Endothelial cell of umbilical vein (primary cell): ENCODE results near the gene TSPAN15. TPM values are rescaled to one million over a fixed set of nuclear protein-coding genes. Genes with fewer than 3 reads are reported as not detected.

Source experiments
- BruUV-seq: library from RNA; stranded (reverse); fragments of 400-500 nt; replicated peaks from 2 replicates; lab custom pipeline; 2021; lab: Mats Ljungman, UMichigan
- CTCF ChIA-PET: fragments of 300-600, 350-600 bp; sonication (Branson Sonifier 250); formaldehyde crosslinking; loops from one replicate; lab custom pipeline; 2021; ENCODE audit warnings: antibody characterized with exemption, inconsistent platforms; lab: Charles Lee
- POLR2A ChIA-PET: fragments of 300-600, 350-600 bp; sonication (Branson Sonifier 250); formaldehyde crosslinking; loops from one replicate; lab custom pipeline; 2021; ENCODE audit warnings: antibody characterized with exemption, inconsistent platforms; lab: Charles Lee
- DNase-seq: peaks from one replicate; pipeline ENCODE4 v3.0.0-alpha.2; 2011; ENCODE audit warnings: low read depth, low spot score
- FAIRE-seq: peaks from 2 replicates; lab custom pipeline; 2011; peaks lifted over from hg19 to GRCh38; lab: Jason Lieb, UNC
- H2AFZ ChIP-seq: 2 replicates; pipeline ENCODE4 v1.6.0; 2012; ENCODE audit warnings: low read depth, low read length, control low read depth, inconsistent platforms
- H3K27ac ChIP-seq: 2 replicates; pipeline ENCODE4 v1.5.1; 2011; ENCODE audit warnings: low read depth, mild to moderate bottlenecking, control low read depth, low read length, moderate library complexity; ENCODE audit not compliant: insufficient read depth
- H3K27me3 ChIP-seq, 2 experiments: 2 replicates each; pipeline versions ENCODE4 v1.6.0 to v1.6.1; 2011; ENCODE audit warnings: low read length in 2 of 2, mixed read lengths in 1 of 2; ENCODE audit not compliant: control insufficient read depth in 2 of 2, insufficient read depth in 2 of 2
- H3K36me3 ChIP-seq, 2 experiments: 2 replicates in 1 of 2; 3 replicates in 1 of 2; pipeline ENCODE4 v1.5.1; 2011; ENCODE audit warnings: low read length in 2 of 2, mild to moderate bottlenecking in 1 of 2, moderate library complexity in 1 of 2; ENCODE audit not compliant: control insufficient read depth in 2 of 2, insufficient read depth in 2 of 2; ENCODE audit errors: extremely low read depth in 1 of 2
- H3K4me1 ChIP-seq: 3 replicates; pipeline ENCODE4 v1.5.1; 2011; ENCODE audit warnings: mild to moderate bottlenecking, low read length; ENCODE audit not compliant: control insufficient read depth, insufficient read depth; ENCODE audit errors: extremely low read depth
- H3K4me2 ChIP-seq: 2 replicates; pipeline ENCODE4 v1.6.1; 2011; ENCODE audit warnings: low read length, control low read depth, mixed read lengths; ENCODE audit not compliant: insufficient read depth
- H3K4me3 ChIP-seq, 3 experiments: fragments of 200-600 bp in 1 of 3; sonication (generic), shearing (Covaris generic) in 1 of 3; replicated peaks in 1 of 3; 2 replicates each; pipeline ENCODE4 v1.5.1; 2011 to 2016; ENCODE audit warnings: control low read depth in 3 of 3, low read length in 3 of 3, mild to moderate bottlenecking in 2 of 3, inconsistent platforms in 1 of 3, low read depth in 1 of 3, moderate library complexity in 1 of 3; ENCODE audit not compliant: insufficient read depth in 1 of 3
- H3K79me2 ChIP-seq: 2 replicates; pipeline ENCODE4 v1.6.0; 2012; ENCODE audit warnings: low read length, inconsistent platforms; ENCODE audit not compliant: control insufficient read depth, insufficient read depth
- H3K9ac ChIP-seq: replicated peaks from 2 replicates; pipeline ENCODE3; 2011; ENCODE audit warnings: low read length, control low read depth; ENCODE audit not compliant: insufficient read depth; ENCODE audit errors: extremely low read depth
- H3K9me1 ChIP-seq: replicated peaks from 3 replicates; pipeline ENCODE4 v1.6.0; 2011; ENCODE audit warnings: mild to moderate bottlenecking, low read length; ENCODE audit not compliant: control insufficient read depth, insufficient read depth; ENCODE audit errors: extremely low read depth
- H3K9me3 ChIP-seq: replicated peaks from 2 replicates; pipeline ENCODE4 v1.5.1; 2012; ENCODE audit warnings: low read length, inconsistent platforms; ENCODE audit not compliant: control insufficient read depth, insufficient read depth
- H4K20me1 ChIP-seq: replicated peaks from 2 replicates; pipeline ENCODE3; 2011; ENCODE audit warnings: mild to moderate bottlenecking, low read length; ENCODE audit not compliant: control insufficient read depth, insufficient read depth; ENCODE audit errors: extremely low read depth
- EZH2 ChIP-seq: IDR thresholded peaks from 2 replicates; pipeline ENCODE4 v1.6.1; 2012; ENCODE audit warnings: borderline replicate concordance, low read depth, mild to moderate bottlenecking, moderate library complexity, low read length, inconsistent platforms; ENCODE audit not compliant: severe bottlenecking
- FOS ChIP-seq: IDR thresholded peaks from 2 replicates; pipeline ENCODE4 v1.6.1; 2011; ENCODE audit warnings: mild to moderate bottlenecking, low read length, moderate library complexity, borderline replicate concordance; ENCODE audit not compliant: insufficient read depth
- GATA2 ChIP-seq: IDR thresholded peaks from 2 replicates; pipeline ENCODE4 v1.7.0; 2011; ENCODE audit warnings: low read depth, mild to moderate bottlenecking, moderate library complexity, mixed read lengths, low read length; ENCODE audit not compliant: insufficient read length, insufficient read depth
- JUN ChIP-seq: IDR thresholded peaks from 2 replicates; pipeline ENCODE4 v1.6.1; 2011; ENCODE audit warnings: borderline replicate concordance, low read depth; ENCODE audit not compliant: insufficient read length, insufficient read depth
- MYC ChIP-seq: IDR thresholded peaks from one replicate; pipeline ENCODE4 v1.6.1; 2011; ENCODE audit warnings: mild to moderate bottlenecking, low read depth, low read length
- POLR2A ChIP-seq: IDR thresholded peaks from 2 replicates; pipeline ENCODE4 v1.6.1; 2012; ENCODE audit warnings: low read depth, mild to moderate bottlenecking, control low read depth, low read length
- POLR2AphosphoS5 ChIP-seq: IDR thresholded peaks from 2 replicates; pipeline ENCODE4 v1.6.1; 2012; ENCODE audit warnings: low read depth, mild to moderate bottlenecking, control low read depth, low read length, moderate library complexity; ENCODE audit not compliant: insufficient read depth
- dilution Hi-C: fragments of 300-500 bp; cut with MboI; formaldehyde crosslinking; loops from one replicate; pipeline ENCODE4 v1.15.0; 2019; ENCODE audit warnings: low sequenced_read_pairs; ENCODE audit not compliant: extremely low pct_ligation_motif_present
- intact Hi-C: fragments of 100-400 bp; cut with micrococcal nuclease; formaldehyde crosslinking; loops from one replicate; pipeline ENCODE4 v1.10.0; 2022
- polyA plus RNA-seq, 4 experiments: library from polyadenylated mRNA; depleted of rRNA in 3 of 4; stranded (reverse) in 3 of 4; unstranded in 1 of 4; fragments of >200 nt; gene quantifications; 2 replicates each; pipeline versions ENCODE4 v1.2.1 to v1.2.3, GENCODE V29; 2011 to 2012; ENCODE audit warnings: missing spikeins in 1 of 4
- total RNA-seq: library from RNA; stranded (reverse); gene quantifications from 2 replicates; pipeline ENCODE4 v1.2.3, GENCODE V29; 2021
- TF ChIP-seq, protein P1 (sequence below), 2 donors: IDR thresholded peaks; 1 replicate in 1 of 2; 2 replicates in 1 of 2; pipeline ENCODE4 v1.5.1; 2011; ENCODE audit warnings: low read length in 2 of 2, mild to moderate bottlenecking in 2 of 2, moderate library complexity in 2 of 2, control low read depth in 1 of 2, inconsistent platforms in 1 of 2, low read depth in 1 of 2; ENCODE audit not compliant: insufficient read depth in 1 of 2; ENCODE audit errors: extremely low read depth in 1 of 2
- TF ChIP-seq, protein P2 (sequence below): IDR thresholded peaks from 2 replicates; pipeline ENCODE4 v1.6.1; 2011; ENCODE audit not compliant: insufficient read depth, insufficient read length

TSPAN15 gene
- total and polyA plus RNA-seq, 2 donors (not counting 3 experiments of a cell fraction or from before 2014, with no cell fraction given) = 78.4 to 189 TPM

DNA sequence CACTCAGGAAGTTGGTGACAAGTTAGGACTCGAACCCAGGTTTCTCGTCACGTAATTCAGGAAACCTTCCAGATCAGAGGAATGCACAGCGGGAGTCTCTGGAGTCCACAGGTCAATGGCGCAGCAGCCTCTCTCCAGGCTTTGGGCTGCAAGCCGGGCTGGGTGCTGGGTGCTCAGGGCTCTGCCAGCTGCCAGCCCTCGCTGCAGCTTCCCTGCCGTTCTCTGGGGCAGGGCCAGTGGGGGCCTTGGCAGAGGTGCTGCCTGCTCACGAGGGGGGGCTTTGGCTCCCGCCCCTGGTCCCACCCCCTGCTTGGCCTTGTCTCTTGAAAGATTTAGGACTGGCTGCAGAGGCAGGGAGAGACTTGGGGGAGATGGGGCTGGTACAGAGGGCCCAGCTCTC is 34.6 kb upstream of the TSPAN15 start, which contains the start of gene TACR2:
TSS of gene TACR2 (minus strand) at position 224 of the 400 bp plus-strand sequence. CDS start 595 bp downstream, outside the sequence.
- no peak within 1 kb of the TSS for H3K4me2 ChIP-seq
- H3K4me3 ChIP-seq = no peak within 1 kb of the TSS
- H3K27ac ChIP-seq = no peak within 1 kb of the TSS
- intact Hi-C loops (no loop called here), dilution Hi-C loops (no loop called here)
- H3K36me3 ChIP-seq = no peaks in the 10 kb centered on the region
- no peaks in the 10 kb centered on the region for H3K27me3 ChIP-seq
- TF ChIP-seq FOS (no peak), JUN (no peak), MYC (no peak), POLR2AphosphoS5 (no peak), POLR2A (no peak), GATA2 (no peak), EZH2 (no peak)
- TF ChIP-seq, protein P1, sequence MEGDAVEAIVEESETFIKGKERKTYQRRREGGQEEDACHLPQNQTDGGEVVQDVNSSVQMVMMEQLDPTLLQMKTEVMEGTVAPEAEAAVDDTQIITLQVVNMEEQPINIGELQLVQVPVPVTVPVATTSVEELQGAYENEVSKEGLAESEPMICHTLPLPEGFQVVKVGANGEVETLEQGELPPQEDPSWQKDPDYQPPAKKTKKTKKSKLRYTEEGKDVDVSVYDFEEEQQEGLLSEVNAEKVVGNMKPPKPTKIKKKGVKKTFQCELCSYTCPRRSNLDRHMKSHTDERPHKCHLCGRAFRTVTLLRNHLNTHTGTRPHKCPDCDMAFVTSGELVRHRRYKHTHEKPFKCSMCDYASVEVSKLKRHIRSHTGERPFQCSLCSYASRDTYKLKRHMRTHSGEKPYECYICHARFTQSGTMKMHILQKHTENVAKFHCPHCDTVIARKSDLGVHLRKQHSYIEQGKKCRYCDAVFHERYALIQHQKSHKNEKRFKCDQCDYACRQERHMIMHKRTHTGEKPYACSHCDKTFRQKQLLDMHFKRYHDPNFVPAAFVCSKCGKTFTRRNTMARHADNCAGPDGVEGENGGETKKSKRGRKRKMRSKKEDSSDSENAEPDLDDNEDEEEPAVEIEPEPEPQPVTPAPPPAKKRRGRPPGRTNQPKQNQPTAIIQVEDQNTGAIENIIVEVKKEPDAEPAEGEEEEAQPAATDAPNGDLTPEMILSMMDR (IDR thresholded peaks at IDR 0.05; ENCODE audit: extremely low read depth in 1 of 2, insufficient read depth in 1 of 2, low read depth in 1 of 2, low read length in 2 of 2) = no peak
- TF ChIP-seq, protein P2, sequence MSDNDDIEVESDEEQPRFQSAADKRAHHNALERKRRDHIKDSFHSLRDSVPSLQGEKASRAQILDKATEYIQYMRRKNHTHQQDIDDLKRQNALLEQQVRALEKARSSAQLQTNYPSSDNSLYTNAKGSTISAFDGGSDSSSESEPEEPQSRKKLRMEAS = no peak
- DNase-seq (no peak), FAIRE-seq (no peak)
- H3K9me1 ChIP-seq = no peaks in the 10 kb centered on the region
- BruUV-seq = no TSS peak
- H3K9ac ChIP-seq = no peak within 1 kb of the TSS
- POLR2A ChIA-PET = no interaction called here
- no peaks in the 10 kb centered on the region for H3K79me2 ChIP-seq
- H3K9me3 ChIP-seq = no peaks in the 10 kb centered on the region
- H2AFZ ChIP-seq = no peak within 1 kb of the TSS
- CTCF ChIA-PET = interaction anchor here (1.7 to 2.9 kb wide), 4 partner anchors 9 to 220 kb away, joined by 5 to 15 read pairs (median 10); no protein-coding TSS in a partner anchor
- no peaks in the 10 kb centered on the region for H4K20me1 ChIP-seq
- H3K4me1 ChIP-seq = peaks cover 6% of the 10 kb centered on the region
